Measurements from ENCODE around the gene UFD1. TPM values are rescaled to one million over a fixed set of nuclear protein-coding genes. Genes with fewer than 3 reads are reported as not detected.
"Not testable (repeated sequence)": the region's sequence is repeated elsewhere in the genome, so short reads cannot be mapped to it uniquely, and the experiment has no call there.

Gene UFD1
- total RNA-seq, 2 experiments from 2014 or later, result 65.0 to 78.0 TPM

DNA sequence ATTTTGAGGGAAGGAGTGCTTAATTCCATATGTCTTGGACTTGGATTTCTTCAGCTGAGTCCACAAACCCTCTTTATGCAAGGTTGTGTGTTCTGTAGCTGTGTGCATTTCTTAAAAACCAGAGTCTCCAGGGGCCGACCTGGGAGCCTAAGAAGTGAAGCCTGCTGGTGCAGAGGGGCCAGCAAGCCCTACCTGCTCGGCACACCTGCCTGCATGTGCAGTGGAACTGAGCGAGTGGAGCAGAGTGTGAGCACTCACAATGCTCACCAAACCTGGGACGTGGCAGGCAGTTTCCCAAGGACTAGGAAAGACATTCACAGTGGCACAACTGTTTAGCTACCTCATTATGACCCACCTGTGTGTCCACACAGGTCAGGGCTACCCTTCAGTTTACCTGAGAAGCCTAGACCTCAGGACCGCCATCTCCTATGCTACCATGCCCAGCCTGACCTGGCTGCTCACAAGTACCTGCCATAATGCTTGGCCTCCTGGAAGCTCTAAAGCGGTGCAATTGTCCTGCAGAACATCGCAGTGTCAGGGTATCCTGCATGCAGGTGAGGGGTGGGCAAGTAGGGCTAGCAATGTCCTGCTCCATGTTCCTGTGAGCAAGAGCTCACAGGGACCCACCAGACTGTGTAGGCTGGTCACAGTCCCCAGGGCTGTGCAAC, 35.3 kb downstream of the UFD1 start:
- ChIA-PET POLR2A (interaction anchor here (1.0 to 8.9 kb wide), 4 partner anchors 11 to 268 kb away, joined by 3 to 109 read pairs (median 5); partner anchors contain the start of genes HIRA and MRPL40), CTCF (no interaction called here)
- Mint-ChIP-seq H3K36me3 (ENCODE audit: low read depth) (peaks cover 27% of the 10 kb centered on the region), H3K27me3 (no peaks in the 10 kb centered on the region), H3K27ac (peak overlapping the region; percentile 37), H3K4me3 (no peak overlapping the region), H3K4me1 (ENCODE audit: low read depth) (peaks cover 32% of the 10 kb centered on the region), H3K9me3 (no peaks in the 10 kb centered on the region)
- ATAC-seq, result no peak
- TF ChIP-seq, protein P1, sequence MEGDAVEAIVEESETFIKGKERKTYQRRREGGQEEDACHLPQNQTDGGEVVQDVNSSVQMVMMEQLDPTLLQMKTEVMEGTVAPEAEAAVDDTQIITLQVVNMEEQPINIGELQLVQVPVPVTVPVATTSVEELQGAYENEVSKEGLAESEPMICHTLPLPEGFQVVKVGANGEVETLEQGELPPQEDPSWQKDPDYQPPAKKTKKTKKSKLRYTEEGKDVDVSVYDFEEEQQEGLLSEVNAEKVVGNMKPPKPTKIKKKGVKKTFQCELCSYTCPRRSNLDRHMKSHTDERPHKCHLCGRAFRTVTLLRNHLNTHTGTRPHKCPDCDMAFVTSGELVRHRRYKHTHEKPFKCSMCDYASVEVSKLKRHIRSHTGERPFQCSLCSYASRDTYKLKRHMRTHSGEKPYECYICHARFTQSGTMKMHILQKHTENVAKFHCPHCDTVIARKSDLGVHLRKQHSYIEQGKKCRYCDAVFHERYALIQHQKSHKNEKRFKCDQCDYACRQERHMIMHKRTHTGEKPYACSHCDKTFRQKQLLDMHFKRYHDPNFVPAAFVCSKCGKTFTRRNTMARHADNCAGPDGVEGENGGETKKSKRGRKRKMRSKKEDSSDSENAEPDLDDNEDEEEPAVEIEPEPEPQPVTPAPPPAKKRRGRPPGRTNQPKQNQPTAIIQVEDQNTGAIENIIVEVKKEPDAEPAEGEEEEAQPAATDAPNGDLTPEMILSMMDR (IDR thresholded peaks at IDR 0.05), result no peak
- no peak for DNase-seq
- intact Hi-C loops (cut with micrococcal nuclease), result no loop called here

DNA sequence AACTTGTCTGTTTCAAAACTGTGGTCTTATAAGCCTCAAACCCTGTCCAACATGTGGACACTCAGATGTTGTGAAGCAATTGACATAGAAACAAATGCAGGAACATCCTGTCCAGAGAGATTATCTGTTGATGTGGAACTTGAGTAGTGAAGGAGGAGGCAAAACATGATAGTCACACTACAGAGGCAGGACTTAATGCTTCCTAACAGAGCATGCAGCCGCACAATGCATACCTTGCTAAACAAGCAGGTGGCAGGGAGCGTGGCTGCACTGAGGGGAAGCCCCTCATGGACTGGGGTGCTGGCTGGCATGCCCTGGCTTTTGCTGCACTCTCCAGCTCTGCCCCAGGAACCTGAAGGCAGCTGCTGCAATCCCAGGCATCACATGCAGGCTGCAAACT, 36.8 kb downstream of the UFD1 start:
- Mint-ChIP-seq H3K27ac (peak overlapping the region; percentile 38), H3K4me1 (ENCODE audit: low read depth) (peaks cover 28% of the 10 kb centered on the region), H3K36me3 (ENCODE audit: low read depth) (peaks cover 28% of the 10 kb centered on the region), H3K27me3 (no peaks in the 10 kb centered on the region), H3K4me3 (no peak overlapping the region), H3K9me3 (no peaks in the 10 kb centered on the region)
- TF ChIP-seq, protein P1 (IDR thresholded peaks at IDR 0.05), result no peak
- ATAC-seq (no peak), DNase-seq (no peak)
- intact Hi-C loops (cut with micrococcal nuclease), result no loop called here
- CTCF ChIA-PET, result no interaction called here
- POLR2A ChIA-PET, result interaction anchor here (1.3 kb wide), 1 partner anchor 10 kb away, joined by 5 read pairs; the partner anchor contains the start of genes HIRA and MRPL40

DNA sequence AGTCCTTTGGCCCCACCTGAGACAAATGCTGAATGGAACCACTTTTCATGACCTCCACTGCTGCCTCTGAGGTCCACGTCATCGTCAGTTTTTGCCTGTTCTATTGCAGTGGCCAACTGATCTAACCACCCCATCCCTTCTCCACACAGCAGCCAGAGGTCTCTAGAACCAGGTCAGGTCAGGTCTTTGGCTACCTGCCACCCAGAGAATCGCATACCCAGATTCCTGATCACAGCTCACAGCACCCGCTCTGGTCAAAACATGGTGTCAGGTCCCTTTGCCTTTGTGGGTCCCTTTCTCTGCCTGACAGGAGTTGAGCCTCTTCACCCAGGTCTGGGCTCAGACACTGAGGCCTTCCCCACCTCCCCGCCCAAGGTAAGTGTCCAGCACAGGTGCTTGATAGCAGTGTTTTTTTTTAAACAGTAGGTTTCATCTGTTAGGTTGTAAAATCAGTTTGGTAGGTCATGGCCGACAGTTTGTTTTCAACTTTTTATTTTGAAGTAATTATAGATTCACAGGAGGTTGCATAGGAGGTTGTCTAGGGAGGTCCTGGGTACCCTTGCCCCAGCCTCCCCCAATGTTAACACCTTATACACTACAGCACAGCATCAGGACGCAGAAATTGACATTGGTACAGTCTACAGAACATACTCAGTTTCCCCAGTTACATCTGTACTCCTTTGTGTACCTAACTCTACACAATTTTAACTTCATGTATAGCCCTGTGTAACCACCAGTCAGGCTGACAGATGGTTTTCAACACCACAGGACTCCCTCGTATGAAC, 38.4 kb downstream of the UFD1 start:
- Mint-ChIP-seq H3K36me3 (ENCODE audit: low read depth) (peaks cover 29% of the 10 kb centered on the region), H3K4me3 (no peak overlapping the region), H3K4me1 (ENCODE audit: low read depth) (peaks cover 19% of the 10 kb centered on the region), H3K27me3 (no peaks in the 10 kb centered on the region), H3K9me3 (no peaks in the 10 kb centered on the region), H3K27ac (peak overlapping the region; percentile 22)
- ChIA-PET POLR2A (interaction anchor here (0.7 to 1.3 kb wide), 3 partner anchors 9 to 16 kb away, joined by 3 to 5 read pairs (median 3); partner anchors contain the start of genes HIRA and MRPL40), CTCF (no interaction called here)
- DNase-seq (no peak), ATAC-seq (no peak)
- TF ChIP-seq, protein P1 (IDR thresholded peaks at IDR 0.05), result no peak
- intact Hi-C loops (cut with micrococcal nuclease), result no loop called here

DNA sequence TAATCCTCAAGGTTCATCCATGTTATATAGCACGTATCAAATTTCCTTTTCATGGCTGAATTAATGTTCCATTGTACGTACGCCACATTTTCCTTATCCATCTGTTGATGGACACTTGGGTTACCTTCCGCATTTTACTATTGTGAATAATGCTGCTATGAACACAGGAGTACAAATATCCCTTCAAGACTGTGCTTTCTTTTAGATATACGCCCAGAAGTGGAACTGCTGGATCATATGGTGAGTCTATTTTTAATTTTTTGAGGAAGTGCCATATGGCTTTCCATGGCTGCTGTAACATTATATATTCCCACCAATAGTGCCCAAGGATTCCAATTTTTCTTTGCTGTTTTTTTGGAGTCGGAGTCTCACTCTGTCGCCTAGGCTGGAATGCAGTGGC, 40.7 kb downstream of the UFD1 start:
- H3K27ac Mint-ChIP-seq, result peak overlapping the region; percentile 31
- H3K9me3 Mint-ChIP-seq, result no peaks in the 10 kb centered on the region
- no peaks in the 10 kb centered on the region for H3K27me3 Mint-ChIP-seq
- POLR2A ChIA-PET, result interaction anchor here (1.6 kb wide), 1 partner anchor 9 kb away, joined by 6 read pairs; the partner anchor contains the start of gene C22orf39
- intact Hi-C loops (cut with micrococcal nuclease), result no loop called here
- CTCF ChIA-PET, result no interaction called here
- no peak overlapping the region for H3K4me3 Mint-ChIP-seq
- ATAC-seq, result no peak
- peaks cover 14% of the 10 kb centered on the region for H3K4me1 Mint-ChIP-seq (ENCODE audit: low read depth)
- DNase-seq, result no peak
- peaks cover 38% of the 10 kb centered on the region for H3K36me3 Mint-ChIP-seq (ENCODE audit: low read depth)
- TF ChIP-seq, protein P1 (IDR thresholded peaks at IDR 0.05), result no peak

DNA sequence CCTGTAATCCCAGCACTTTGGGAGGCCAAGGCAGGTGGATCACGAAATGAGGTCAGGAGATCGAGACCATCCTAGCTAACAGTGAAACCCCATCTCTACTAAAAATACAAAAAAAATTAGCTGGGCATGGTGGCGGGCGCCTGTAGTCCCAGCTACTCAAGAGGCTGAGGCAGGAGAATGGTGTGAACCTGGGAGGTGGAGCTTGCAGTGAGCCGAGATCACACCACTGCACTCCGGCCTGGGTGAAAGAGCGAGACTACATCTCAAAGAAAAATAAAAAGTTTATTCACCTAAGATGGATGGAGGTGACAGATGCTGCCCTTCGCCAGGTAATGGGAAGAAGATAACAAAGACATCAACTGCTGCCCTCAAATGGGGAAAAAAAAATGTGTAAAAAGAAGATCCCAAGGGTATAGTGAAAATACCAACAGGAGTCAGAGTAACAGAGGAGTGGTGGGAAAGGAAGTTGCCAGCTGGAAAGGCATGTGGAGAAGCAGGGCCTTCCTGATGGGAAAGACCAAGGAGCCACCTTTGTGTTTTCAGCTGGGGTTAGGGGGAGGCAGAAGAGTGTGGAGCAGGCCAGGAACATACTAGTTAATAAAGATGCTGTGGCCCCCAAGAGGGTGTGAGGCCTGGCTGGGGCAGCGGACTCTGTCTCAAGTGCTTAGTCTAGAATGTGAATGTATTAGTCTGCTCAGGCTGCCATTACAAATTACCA, 42.4 kb downstream of the UFD1 start:
- H3K27me3 Mint-ChIP-seq; H3K9me3 Mint-ChIP-seq; intact Hi-C loops (cut with micrococcal nuclease); H3K4me3 Mint-ChIP-seq; ATAC-seq; DNase-seq; CTCF ChIA-PET: not testable (repeated sequence)
- peaks cover 17% of the 10 kb centered on the region for H3K4me1 Mint-ChIP-seq (ENCODE audit: low read depth)
- peaks cover 37% of the 10 kb centered on the region for H3K36me3 Mint-ChIP-seq (ENCODE audit: low read depth)
- peak overlapping the region; percentile 76 for H3K27ac Mint-ChIP-seq
- POLR2A ChIA-PET, result interaction anchor here (0.9 to 1.6 kb wide), 2 partner anchors 9 to 10 kb away, joined by 4 to 6 read pairs; partner anchors contain the start of gene C22orf39

All from activated CD8-positive, alpha-beta T cell treated with anti-CD3 and anti-CD28 coated beads for 36 hours (primary cell).